GM06990 (cell line): ENCODE measurements around the gene NEU4.

Experiments
- DNase-seq: peaks from one replicate; pipeline ENCODE4 v3.0.0-alpha.2; 2011; ENCODE audit not compliant: insufficient read length; ENCODE audit errors: extremely low read depth
- H3K27me3 ChIP-seq: replicated peaks from 2 replicates; pipeline ENCODE4 v1.6.0; 2011; ENCODE audit warnings: low read length; ENCODE audit not compliant: control insufficient read depth, insufficient read depth
- H3K36me3 ChIP-seq: 2 replicates; pipeline ENCODE4 v1.5.1; 2011; ENCODE audit warnings: low read length; ENCODE audit not compliant: control insufficient read depth, insufficient read depth
- H3K4me3 ChIP-seq: replicated peaks from 2 replicates; pipeline ENCODE4 v1.5.1; 2011; ENCODE audit warnings: low read depth, mild to moderate bottlenecking, control low read depth, low read length
- CTCF ChIP-seq: IDR thresholded peaks from 2 replicates; pipeline ENCODE4 v1.5.1; 2011; ENCODE audit warnings: low read length, control low read depth, mild to moderate bottlenecking, inconsistent platforms; ENCODE audit not compliant: insufficient read depth, poor library complexity, severe bottlenecking

NEU4 gene

DNA sequence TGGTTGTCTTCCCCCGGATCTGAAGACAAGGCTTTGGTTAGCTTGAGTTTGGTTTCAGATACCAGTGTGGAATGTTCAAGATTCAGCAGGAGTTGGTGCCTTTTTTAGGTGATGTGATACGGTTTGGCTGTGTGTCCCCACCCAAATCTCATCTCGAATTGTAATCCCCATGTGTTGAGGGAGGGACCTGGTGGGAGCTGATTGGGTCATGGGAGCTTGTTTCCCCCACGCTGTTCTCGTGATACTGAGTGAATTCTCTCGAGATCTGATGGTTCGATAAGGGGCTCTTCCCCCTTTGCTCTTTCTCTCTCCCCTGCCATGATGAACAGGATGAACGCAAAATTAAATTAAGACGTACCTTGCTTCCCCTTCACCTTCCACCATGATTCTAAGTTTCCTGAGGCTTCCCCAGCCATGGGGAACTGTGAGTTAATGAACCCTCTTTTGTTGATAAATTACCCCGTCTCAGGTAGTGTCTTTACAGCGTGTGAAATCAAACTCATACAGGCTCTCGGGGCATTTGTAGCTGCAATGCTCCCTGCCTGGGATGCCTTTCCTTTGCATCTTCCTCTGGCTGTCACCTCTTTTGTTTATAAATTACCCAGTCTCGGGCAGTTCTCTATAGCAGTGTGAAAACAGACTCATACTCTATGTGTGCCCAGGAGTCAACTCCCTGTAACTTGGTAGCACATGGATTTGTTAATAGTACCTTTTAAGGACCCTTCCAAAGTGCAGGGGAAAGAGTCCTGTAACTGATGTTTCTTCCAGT is 28.4 kb downstream of the NEU4 start:
- TF ChIP-seq CTCF: no peak
- Histone ChIP-seq H3K36me3 (no peaks in the 10 kb centered on the region), H3K4me3 (no peak overlapping the region), H3K27me3 (no peaks in the 10 kb centered on the region)
- no peak for DNase-seq

GRCh38 chr2:241841181-241842066 is 32.4 kb downstream of the NEU4 start:
- Histone ChIP-seq H3K4me3 (no peak overlapping the region), H3K36me3 (no peaks in the 10 kb centered on the region), H3K27me3 (no peaks in the 10 kb centered on the region)
- no peak for DNase-seq
- TF ChIP-seq CTCF: no peak

DNA sequence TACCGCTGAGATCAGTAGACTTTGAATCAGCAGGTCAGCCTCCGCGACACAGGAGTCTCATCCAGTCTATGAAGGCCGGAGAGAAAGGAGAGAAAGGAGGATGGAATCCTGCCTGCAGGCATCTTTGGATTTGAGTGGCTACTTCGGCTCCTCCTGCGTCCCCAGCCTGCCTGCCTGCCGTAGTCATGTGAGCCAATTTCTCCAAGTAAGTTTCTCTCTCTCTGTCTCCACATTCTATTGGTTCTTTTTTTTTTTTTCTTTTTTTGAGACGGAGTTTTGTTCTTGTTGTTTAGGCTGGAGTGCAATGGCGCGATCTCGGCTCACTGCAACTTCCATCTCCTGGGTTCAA is 33.0 kb downstream of the NEU4 start:
- no peak for DNase-seq
- Histone ChIP-seq H3K27me3 (no peaks in the 10 kb centered on the region), H3K4me3 (no peak overlapping the region), H3K36me3 (no peaks in the 10 kb centered on the region)
- no peak for TF ChIP-seq CTCF

GRCh38 chr2:241842620-241843211 is 33.7 kb downstream of the NEU4 start:
- Histone ChIP-seq H3K36me3 (no peaks in the 10 kb centered on the region), H3K4me3 (peak overlapping the region; percentile 42), H3K27me3 (no peaks in the 10 kb centered on the region)
- DNase-seq: peak; percentile 61
- TF ChIP-seq CTCF: no peak

DNA sequence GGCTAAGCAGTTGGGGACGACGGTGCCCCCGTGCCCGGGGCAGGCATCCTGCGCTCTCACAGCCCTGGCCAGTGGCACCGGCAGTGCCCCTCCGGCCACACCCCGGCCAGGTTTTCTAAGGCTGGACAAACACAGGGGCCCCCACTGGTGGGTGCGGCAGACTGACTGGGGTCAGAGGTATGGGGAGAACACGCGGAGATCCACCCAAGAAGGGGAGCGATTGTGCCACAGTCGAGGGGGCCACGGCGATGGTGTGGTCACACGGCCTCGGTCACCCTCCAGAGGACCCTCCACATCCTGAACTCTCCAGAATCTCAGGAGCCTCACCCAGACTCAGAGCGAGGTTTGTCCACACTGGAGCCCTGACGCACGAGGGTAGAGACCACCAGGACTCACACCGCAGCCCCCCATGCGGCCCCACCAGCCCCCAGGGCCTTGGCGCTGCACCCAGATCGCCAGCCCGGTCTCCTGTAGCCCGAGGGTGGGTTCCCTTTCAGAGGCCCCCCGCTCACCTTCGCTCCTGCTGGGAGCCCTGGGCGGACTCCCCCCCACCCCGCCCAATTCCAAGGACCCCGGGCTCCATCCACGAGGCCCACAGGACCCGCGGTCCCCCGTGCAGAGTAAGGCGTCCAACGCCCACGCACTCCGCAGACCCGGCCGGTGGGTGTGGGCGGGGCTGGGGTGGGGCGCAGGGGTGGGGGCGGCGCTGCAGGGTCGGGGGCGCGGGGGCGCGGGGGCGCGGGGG is 34.5 kb downstream of the NEU4 start:
- Histone ChIP-seq H3K27me3 (no peaks in the 10 kb centered on the region), H3K36me3 (no peaks in the 10 kb centered on the region), H3K4me3 (peak overlapping the region; percentile 42)
- no peak for TF ChIP-seq CTCF
- peak; percentile 9 for DNase-seq
